ENCODE data around the gene HPD.
A peak's percentile ranks its signal among the peaks of the same experiment; 100 is the strongest.

DNA sequence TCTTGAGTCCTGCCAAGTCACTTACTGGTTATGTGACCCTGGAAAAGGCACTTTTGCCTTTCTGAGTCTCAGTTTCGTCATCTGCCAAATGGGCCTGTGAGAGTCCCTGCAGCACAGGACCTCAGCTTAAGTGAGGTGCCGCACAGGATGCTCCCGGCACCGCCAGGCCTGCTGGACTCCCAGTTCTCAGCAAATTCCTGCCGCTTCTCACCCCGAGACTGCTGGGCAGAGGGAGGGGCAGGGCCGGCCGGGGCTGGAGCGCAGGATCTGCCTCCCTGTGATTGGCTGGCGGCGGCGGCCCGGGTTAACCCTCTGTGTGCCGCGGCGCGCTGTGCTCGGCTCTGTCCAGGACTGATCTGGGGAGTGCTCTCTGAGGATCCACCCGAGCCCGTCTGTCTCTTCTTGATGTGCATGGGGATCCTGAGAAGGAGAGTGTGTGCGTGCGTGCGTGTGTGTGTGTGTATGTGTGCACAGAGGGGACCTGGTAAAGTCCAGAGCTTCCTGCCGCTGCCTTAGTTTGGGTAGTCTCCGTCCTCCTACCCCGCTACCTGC lies 46.3 kb downstream of the HPD start:
- TF ChIP-seq CTCF (IDR thresholded peaks at IDR 0.05 in 4 of 5, conservative IDR thresholded peaks at IDR 0.05 in 1 of 5): peak in 2 of 5 experiments; percentile 1 to 8
- TF ChIP-seq POLR2A (IDR thresholded peaks at IDR 0.05): no peak
